Measurements from ENCODE around the gene AOPEP.

DNA sequence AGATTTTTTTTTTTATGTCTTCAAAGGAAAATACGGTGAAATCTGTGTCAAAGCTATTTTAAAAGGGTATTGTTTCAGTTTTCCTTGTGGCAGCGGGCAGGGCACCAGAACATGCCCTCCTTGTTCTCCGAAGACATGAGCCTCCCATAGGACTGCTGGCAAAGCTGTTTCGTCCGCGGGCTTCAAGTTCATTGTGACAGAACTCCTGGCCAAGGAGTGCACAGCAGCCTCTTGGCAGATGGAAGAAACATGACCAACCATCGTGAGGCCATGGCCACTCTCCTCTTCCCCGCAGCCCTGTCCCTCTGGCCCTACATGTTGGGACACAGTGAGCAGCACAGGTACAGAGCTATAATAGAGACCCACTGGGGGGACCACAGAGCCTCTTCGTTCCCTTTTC, 99.5 kb downstream of the AOPEP start:
- no peak for TF ChIP-seq POLR2A (IDR thresholded peaks at IDR 0.05)
- TF ChIP-seq, protein P1, sequence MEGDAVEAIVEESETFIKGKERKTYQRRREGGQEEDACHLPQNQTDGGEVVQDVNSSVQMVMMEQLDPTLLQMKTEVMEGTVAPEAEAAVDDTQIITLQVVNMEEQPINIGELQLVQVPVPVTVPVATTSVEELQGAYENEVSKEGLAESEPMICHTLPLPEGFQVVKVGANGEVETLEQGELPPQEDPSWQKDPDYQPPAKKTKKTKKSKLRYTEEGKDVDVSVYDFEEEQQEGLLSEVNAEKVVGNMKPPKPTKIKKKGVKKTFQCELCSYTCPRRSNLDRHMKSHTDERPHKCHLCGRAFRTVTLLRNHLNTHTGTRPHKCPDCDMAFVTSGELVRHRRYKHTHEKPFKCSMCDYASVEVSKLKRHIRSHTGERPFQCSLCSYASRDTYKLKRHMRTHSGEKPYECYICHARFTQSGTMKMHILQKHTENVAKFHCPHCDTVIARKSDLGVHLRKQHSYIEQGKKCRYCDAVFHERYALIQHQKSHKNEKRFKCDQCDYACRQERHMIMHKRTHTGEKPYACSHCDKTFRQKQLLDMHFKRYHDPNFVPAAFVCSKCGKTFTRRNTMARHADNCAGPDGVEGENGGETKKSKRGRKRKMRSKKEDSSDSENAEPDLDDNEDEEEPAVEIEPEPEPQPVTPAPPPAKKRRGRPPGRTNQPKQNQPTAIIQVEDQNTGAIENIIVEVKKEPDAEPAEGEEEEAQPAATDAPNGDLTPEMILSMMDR (IDR thresholded peaks at IDR 0.05 in 4 of 5, conservative IDR thresholded peaks at IDR 0.05 in 1 of 5), result no peak
